DMS153 treated with DMSO at 0.1 percent for 48 hours (cell line): ENCODE results near the gene TOR3A.
"Not testable (repeated sequence)": the region's sequence is repeated elsewhere in the genome, so short reads cannot be mapped to it uniquely, and the experiment has no call there.

Source experiments
- DNase-seq: peaks from one replicate; lab custom pipeline; 2025; ENCODE audit not compliant: unreplicated experiment; lab: John Stamatoyannopoulos, UW

TOR3A gene

DNA sequence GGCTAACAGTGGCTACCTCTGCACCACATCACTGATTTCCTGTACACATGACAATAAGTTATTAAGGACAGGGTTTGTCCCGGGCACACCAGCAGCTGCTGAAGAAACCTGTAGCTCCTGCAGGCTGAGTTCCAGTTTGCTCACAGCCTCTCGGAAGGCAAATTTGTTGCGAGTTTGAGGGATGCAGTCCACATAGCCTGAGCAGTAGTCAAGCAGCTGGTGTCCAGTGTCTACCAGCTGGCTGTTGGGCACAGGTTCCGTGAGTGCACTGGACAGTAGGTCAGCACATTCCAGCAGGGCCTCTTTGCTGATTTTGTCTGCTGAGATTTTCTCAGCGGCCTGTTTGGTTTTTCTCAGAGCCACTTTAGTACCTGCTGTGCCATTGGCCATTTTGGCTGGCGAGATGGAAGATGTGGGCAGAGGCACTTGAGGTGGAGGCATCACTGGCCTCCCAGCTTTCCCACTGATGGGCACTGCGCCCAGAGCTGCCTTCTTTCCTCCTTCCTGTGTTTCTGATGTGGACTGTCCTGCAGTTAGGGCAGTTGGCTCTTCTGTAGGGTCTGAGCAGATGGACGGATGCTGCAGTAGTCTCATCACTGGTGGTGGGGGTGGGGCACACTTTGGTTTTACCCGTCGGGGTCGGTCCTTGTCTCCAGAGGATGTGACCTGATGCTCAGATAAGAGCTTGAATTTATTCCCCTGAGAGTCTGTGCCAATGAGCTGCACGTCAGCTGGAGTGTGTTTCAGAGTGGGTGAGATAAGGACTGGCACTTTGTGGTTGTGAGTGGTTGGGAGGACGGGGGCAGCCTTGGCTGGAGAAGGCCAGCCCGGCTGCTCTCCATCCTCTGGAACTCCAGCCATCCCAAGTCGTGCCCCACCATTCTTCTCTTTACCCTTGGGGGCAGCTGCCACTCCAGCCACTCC is 26.1 kb downstream of the TOR3A start:
- DNase-seq = no peak

DNA sequence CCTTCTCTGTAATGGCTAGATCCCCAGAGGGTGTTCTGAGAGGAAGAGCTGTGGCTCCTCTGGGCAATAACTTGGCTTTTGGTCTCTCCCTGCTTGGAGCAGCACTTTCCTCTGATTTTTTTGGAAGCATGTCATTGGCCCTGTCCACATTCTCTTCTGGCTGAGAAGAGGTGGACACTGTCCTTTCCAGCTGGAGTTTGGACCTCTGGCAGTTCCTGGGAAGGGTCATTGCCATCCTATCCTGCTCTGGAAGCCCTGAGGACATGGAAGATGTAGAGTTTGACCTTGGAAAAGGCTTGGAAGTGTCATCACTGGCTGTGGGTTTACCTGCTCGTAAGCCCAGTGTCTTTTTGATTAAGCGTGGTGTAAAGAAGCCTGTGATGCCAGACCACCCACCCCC is 26.8 kb downstream of the TOR3A start:
- no peak for DNase-seq

DNA sequence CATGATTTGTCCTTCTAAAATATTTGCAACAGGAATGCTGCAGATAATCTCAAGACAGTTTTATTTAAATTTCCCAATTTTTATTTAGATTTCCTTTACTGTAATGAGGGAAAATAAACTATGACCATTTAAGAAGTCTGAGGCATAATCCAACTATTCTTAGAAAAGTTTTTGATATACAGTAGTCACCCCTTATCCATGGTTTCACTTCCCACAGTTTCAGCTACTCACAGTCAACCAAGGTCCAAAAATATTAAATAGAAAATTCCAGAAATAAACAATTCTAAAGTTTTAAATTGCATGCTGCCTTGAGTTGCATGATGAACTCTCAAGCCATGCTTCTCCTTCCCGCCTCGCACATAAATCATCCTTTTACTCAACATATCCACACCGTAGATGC is 33.3 kb downstream of the TOR3A start:
- no peak for DNase-seq

DNA sequence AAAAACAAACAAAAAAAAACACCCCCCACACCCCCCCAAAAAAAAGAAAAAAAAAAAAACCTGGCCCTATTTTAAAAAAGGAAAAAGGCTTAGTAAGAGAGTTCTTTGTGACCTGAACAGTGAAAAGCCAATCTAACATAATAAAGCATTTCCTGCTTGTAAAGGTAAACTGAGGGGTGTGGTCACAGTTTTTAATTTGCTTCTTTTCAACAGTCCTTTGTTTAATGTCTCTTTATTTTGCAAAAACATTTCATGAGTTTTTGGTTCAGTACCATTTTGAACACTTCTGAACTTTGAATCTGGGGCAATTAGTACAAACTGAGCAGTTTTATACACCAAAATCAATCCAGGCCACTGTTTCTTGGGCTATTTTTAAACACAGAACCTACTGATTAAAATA is 37.6 kb downstream of the TOR3A start:
- DNase-seq = no peak

DNA sequence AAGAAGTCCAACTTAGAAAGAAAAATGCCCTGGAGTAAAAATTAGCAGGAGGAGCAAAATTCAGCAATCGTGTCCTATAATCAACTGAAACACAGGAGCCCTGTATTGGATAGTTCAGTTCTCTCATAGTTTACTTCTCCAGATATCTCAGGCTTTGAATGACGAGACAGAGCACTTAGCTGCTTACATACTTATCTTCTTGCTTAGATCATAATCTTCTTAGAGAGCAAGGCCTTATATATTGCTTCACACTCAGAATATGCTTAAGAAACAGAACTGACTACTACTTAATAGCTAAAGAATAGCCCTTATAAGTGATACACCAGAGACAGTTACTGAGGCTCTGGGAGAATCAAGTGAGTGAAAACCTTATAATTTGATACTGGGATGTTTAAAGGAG is 38.9 kb downstream of the TOR3A start:
- DNase-seq = no peak

DNA sequence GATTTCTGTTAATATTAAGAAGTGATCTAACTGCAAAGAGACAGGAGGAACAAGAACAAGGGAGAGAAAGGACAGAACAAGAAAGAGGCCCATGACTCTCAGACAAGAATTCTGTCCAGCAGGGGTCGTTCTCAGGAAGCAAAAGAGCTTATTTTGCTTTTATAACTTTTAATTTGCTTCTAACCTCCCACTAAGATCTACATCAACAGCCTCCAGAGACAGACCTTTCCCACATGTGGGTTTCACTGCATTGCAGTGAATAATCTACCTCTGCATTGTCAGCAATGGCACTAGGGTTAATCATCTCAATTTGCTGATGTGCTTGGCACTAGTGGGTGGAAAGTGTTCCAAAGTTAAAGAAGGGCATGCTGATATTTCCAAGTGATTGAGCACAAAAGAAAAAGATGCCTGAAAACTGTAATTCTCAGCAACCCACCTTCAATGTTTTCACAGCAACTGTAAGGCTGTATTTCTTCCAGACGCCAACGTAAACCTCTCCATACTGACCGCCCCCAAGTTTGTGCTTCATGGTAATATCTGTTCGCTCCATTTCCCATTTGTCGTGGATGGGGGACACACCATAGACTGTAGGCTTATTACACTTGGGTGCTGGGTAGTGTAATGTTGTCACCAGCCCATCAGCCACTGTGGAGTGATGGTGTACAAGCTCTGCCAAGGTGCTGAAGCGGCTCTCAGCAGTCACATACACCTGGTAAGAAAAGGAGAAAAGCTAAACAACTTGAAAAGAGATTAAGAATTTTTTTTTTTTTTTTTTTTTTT is 39.5 kb downstream of the TOR3A start:
- no peak for DNase-seq

DNA sequence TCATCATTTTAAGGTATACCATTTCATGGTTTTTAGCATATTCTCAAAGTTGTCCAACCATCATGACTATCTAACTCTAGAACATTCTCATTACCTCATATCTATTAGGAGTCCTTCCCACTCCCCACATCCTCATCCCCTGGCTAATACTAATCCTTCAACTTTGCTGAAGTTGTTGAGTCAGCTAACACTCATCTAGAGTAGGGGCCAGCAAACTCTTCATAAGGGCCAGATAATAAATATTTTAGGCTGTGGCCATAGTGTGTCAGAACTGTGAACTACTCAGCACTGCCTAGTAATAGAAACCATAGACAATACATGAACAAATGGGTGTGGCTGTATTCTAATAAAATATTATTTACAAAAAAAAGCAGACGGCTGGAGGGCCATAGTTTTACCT is 43.0 kb downstream of the TOR3A start:
- no peak for DNase-seq

DNA sequence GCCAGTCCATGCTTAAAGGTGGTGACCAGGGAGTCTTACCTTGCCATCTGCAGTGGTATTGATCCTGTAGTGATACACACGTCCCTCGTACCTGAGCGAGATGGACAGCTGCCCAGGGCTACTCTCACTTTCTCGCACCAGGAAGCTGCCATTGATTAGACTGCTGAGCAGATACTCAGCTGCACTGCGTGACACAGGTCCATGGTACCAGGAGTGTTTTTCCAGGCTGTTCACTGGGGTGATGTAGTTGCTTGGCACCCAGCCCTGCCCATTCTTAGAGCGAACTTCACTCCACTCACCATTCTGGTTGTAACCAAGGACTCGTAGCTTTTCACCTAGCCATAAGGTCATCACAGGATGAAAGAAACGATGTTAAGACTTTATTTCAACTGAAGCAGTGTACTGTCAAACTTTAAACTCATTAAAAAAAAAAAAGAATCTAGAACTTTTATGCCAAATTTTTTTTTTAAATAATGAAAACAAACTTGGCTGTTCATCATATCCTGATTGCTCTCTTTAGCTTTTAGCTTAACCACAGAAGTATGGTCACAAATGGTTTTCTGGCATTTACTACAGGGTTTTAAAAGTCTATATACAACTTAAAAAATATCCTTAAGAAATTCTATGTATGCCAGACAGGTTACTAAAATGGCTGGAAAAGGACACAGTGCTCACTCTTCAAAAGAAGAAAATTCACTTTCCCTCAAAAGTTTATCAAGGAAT is 44.6 kb downstream of the TOR3A start:
- no peak for DNase-seq

DNA sequence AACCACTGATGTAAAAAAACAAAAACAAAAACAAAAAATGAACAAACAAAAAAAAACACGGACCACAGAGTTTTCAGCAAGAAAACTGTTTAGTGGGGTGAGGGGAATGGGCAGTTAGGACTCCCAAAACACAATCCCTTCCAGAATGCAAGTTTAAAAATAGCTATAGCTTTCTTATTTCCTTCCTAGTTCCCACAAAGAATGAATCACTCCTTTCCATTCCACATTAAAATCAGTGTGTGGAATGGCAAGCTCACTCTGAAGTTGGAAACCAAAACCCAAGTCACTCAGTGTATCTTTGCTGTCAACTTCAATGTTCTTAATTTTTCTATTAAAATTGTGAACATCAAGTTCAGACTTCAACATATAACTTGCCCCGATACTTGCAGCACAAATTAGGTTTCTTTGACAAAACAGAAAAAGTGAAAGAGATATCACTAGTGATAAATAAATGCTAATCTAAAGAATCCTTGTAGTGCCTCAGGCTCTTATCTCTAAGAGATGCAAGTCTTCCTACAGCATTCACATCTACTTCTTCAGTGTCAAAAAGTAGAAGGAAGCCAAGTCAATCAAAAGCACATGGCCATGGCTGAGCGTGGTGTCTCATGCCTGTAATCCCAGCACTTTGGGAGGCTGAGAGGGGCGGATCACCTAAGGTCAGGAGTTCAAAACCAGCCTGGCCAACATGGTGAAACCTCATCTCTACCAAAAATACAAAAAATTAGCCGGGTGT is 45.5 kb downstream of the TOR3A start:
- DNase-seq = no peak

DNA sequence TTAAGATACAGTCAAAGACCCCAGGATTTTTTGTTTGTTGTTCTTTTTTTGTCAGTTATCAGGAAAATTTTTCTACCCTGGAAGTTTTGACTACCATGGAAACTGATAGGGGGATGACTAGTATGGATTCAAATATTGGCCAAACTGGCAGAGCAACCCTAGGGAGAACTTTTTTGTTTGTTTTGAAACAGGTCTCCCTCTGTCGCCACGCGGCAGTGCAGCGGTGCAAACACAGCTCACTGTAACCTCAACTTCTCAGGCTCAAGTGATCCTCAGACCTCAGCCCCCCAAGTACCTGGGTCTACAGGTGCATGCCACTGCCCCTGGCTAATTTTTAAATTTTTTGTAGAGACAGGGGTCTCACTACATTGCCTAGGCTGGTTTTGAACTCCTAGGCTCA is 46.6 kb downstream of the TOR3A start:
- no peak for DNase-seq

DNA sequence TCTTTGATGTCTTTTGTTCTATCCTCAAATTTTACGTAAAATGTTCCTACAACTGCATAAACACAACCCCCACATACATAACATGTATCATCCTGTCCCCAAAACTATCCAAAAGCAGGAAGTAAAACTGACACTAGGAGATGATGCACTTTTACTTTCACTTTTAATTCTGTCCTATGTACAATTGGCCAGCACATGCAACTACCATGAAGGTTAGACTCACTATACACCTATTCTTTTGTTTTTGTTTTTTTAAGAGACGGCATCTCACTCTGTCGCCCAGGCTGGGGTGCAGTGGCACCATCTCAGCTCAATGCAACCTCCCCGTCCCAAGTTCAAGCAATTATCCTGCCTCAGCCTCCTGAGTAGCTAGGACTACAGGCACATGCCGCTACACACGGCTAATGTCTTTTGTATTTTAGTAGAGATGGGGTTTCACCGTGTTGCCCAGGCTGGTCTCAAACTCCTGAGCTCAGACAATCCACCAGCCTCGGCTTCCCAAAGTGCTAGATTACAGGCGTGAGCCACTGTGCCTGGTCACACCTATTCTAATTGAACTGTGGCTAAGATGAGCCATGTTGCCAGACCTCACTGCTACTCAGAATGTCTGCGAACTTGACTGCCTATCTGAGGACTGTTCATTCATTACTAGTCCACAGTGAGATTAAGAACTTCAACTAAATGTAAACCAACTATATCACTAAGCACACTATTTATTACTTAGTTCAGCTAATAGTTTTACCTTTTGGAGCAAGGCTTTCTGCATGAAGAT is 48.0 kb downstream of the TOR3A start:
- DNase-seq = peak; percentile 23

DNA sequence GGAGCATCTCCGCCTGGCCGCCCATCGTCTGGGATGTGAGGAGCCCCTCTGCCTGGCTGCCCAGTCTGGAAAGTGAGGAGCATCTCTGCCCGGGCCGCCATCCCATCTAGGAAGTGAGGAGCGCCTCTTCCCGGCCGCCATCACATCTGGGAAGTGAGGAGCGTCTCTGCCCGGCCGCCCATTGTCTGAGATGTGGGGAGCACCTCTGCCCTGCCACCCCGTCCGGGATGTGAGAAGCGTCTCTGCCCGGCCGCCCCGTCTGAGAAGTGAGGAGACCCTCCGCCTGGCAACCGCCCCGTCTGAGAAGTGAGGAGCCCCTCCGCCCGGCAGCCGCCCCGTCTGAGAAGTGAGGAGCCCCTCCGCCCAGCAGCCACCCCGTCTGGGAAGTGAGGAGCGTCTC is 53.3 kb downstream of the TOR3A start:
- DNase-seq = not testable (repeated sequence)

DNA sequence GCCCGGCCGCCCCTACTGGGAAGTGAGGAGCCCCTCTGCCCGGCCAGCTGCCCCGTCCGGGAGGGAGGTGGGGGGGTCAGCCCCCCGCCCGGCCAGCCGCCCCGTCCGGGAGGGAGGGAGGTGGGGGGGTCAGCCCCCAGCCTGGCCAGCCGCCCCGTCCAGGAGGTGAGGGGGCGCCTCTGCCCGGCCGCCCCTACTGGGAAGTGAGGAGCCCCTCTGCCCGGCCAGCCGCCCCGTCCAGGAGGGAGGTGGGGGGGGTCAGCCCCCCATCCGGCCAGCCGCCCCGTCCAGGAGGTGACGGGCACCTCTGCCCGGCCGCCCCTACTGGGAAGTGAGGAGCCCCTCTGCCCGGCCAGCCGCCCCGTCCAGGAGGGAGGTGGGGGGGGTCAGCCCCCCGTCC is 53.8 kb downstream of the TOR3A start:
- DNase-seq = not testable (repeated sequence)

DNA sequence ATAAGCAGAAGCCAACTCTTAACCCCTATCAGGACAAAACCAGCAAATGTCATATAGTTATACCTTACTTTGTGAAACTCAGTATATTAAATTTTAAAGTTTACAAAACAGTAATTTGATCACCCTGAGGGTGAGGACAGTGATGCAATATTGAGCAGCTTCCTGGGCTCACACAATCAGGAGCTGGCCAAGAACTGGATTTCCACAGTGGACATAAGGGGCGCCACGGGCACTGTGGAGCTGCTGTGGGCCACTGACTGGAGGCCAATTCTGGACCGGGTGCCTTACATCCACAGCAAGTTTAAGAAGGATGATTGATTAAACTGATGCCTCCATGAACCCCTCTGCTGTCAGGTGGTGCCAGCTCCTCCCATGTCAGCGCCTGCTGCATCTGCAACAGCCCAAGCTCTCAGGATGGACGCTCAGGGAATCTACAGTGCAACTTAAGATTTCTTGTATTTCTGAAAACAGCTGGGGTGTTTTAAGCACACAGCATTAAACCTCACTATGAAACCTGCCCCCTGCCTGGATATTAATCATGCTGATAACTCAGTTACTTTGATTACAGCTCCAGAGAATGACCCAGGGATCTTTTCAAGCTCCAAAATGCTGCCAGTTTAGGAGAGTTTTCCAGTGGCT is 55.9 kb downstream of the TOR3A start:
- no peak for DNase-seq

DNA sequence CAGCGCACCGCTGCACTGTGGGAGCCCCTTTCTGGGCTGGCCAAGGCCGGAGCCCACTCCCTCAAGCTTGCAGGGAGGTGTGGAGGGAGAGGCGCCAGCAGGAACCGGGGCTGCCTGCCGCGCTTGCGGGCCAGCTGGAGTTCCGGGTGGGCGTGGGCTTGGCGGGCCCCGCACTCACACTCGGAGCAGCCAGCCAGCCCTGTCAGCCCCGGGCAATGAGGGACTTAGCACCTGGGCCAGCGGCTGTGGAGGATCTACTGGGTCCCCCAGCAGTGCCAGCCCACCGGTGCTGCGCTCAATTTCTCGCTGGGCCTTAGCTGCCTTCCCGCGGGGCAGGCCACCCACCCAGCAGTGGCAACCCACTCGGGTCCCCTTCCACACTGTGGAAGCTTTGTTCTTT is 56.9 kb downstream of the TOR3A start:
- not testable (repeated sequence) for DNase-seq

DNA sequence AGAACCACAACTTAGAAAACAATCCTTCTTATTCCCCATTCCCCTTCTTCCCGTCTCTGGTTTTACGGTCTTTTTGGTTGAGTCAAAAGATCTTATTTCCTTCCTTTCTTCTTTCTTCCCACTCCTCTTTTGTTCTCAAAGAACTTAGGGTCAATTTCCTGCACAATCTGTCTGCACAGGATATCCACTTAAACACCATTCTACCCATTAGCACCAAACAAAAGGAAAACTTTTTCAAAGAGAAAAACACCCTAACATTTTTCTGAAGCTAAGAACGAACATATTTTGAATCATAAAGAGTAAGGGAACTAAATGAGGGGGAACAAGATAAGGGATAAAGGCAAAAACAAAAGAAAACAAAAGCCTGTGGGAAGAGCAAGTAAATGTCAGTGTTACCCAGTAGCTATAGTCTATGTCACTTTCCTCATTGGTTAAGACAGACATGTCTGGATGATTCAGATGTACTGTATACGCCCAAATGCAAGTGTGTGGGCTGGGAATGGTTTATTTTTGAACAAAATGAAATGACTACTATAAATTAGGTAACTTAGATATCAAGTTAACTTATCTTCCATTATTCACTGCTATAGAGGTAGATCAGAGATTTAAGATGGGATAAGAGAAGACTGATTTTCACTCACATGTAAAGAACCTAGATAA is 59.9 kb downstream of the TOR3A start:
- no peak for DNase-seq

DNA sequence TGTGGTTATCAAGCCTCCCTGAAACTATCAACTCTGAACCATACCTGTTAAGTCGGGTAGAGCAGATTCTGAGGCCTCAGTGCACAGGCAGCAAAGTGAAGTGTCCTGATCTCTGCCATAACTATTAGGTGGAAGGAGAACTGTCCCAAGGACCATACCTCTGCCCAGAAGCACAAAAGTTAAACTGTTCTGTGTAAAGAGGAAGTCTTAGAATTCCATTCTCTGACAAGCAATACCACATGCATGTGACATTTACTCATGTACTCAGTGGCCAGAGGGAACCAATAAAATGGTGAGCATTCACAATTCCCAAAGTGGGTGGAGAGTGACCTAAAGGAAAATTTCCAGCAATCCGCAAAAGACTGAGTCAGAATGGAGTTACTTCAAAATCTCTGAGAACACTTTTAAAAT is 61.0 kb downstream of the TOR3A start:
- no peak for DNase-seq

DNA sequence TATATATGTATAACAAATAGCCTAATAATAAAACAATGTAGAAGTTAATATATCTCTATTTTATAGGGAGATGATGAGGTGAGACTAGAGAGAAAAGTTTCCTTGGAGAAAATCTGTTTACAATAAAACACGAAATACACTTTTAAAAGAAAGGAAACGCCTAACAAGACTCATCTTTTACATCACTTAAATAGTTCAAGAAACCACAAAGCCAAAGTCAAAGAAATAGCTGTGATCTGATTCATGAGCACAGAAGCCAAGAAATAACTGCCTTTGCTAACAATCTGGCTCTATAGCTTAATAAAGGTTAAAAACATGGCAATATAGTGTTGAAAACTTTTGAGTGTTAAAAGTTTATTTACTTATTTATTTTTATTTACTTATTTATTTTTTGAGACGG is 61.5 kb downstream of the TOR3A start:
- no peak for DNase-seq

DNA sequence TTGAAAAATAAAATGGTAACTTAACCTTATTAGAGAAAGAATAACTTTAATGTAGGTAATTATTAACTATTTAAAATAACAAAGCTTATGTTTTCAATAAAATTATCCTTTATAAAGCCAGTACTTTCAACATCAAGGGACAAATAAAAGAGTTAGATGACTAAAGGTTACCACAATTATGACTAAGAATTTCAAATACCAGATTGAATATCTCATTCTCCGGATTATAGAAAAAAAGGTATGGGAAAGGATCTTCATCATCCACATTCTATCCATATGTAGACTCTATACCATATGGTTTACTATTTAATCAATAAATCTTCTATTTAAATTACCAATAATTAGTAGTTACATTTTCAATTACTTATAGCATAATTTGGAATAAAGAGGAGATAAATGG is 62.8 kb downstream of the TOR3A start:
- DNase-seq = no peak
